GM19467 (cell line): ENCODE results near the gene B4GALNT4.
"Not testable (repeated sequence)": the region's sequence is repeated elsewhere in the genome, so short reads cannot be mapped to it uniquely, and the experiment has no call there.

Experiments used
- ATAC-seq: cut with Tn5 transposase; IDR thresholded peaks from one replicate; pipeline ENCODE4 v1.9.1; 2021; ENCODE audit warnings: mild to moderate bottlenecking, moderate library complexity; ENCODE audit not compliant: unreplicated experiment

B4GALNT4 gene

GRCh38 chr11:418343-419247 lies 49.3 kb downstream of the B4GALNT4 start:
- ATAC-seq, result no peak

- no peak for ATAC-seq
Observed at GRCh38 chr11:419248-420005, 50.1 kb downstream of the B4GALNT4 start.

DNA sequence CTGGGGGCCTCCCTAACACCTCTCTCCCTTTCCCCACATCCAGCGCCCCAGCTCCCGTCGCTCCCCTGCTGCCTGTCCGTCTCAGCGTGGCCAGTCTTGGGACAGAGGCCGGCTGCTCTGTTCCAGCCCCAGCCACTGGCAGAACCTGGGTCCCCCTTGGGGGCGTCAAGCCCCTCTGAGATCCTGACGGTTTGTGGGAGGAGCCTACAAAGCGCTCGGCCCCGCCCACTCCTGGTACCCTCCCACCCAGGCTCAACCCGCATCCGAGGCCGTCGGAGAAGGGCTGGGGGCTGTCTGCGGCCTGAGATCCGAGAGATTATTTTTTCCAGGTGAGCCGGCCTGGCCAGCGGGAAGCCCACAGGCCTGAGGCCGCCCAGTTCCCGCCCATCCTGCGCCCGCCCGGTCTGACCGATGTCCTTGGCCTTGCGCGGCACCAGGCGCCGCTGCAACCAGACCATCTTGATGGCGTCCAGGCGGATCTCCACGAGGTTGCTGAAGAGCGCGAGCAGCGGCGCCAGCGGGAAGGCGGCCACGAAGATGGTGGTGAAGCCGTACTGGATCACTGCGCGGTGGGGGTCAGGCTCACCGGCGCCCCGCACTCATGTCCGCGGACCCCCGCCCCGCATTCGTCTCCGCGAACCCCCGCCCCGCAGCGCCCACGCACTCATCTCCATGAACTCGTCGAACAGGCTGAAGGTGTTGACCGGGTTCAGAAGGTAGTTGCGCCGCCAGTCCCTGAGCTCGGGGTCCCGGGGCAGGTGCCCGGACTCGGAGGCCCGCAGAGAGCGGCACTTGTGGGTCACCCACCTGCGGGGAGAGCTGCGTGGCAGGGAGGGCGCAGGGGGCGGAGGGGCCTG lies 51.0 kb downstream of the B4GALNT4 start:
- ATAC-seq, result no peak

DNA sequence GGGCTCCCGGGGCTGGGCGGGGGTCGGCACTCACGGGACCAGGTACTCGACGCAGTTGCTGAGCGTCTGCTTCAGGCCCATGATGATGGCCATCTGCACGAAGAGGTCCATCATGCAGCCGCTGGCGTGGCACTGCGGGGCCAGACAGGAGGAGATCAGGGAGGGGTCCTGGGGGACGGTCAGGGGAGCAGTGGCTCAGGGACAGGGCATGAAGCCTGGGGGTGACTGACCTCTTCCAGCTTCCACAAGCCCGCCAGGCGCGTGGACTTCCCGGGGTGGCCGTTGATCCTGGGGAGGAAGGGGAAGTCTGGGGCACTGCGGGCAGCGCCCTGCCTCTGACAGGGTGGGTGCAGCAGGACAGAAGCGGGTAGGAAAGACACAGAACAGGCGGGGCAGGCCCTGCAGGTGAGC lies 51.6 kb downstream of the B4GALNT4 start:
- no peak for ATAC-seq

- ATAC-seq, result no peak
Observed at GRCh38 chr11:422249-422656, 53.0 kb downstream of the B4GALNT4 start.

DNA sequence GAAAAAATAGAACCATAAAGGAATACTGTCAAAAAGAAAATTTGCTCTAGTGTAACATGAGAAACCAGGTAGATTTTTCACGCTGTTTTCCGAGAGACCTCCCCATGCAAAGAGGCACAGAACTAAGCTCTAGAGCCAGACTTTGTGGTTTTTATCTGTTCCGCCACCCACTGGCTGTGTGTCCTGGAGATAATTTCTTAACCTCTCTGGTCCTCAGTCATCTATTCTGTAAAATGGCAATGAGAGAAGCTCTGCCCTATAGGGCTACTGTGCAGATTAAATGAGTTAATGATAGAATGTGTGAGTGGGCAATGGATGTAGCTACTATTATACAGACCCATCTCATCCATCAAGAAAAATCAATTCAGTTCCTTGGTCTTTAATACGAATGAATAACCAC lies 54.9 kb downstream of the B4GALNT4 start:
- no peak for ATAC-seq

GRCh38 chr11:424766-425165 lies 55.5 kb downstream of the B4GALNT4 start:
- not testable (repeated sequence) for ATAC-seq

DNA sequence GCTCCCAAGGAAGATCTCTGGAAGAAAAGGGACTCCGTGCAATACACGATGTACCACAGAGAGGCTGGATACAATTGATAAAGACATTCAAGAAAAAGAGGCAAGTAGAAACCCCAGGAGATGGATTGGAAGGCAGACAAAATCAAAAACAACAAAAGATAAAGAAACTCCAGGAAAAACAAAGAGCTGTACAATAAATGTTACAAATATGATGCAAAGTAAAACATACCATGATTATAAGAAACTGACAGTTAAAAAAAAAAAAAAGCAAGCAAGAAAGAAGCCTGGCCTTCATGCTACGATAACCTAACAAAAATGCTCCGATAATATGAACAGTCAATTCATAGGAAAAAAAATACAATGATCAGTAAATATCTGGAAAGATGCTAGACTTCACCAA lies 56.0 kb downstream of the B4GALNT4 start:
- no peak for ATAC-seq

GRCh38 chr11:426851-427250 lies 57.6 kb downstream of the B4GALNT4 start:
- no peak for ATAC-seq

GRCh38 chr11:428295-428694 lies 59.0 kb downstream of the B4GALNT4 start:
- no peak for ATAC-seq

GRCh38 chr11:429391-429790 lies 60.1 kb downstream of the B4GALNT4 start:
- ATAC-seq, result no peak

DNA sequence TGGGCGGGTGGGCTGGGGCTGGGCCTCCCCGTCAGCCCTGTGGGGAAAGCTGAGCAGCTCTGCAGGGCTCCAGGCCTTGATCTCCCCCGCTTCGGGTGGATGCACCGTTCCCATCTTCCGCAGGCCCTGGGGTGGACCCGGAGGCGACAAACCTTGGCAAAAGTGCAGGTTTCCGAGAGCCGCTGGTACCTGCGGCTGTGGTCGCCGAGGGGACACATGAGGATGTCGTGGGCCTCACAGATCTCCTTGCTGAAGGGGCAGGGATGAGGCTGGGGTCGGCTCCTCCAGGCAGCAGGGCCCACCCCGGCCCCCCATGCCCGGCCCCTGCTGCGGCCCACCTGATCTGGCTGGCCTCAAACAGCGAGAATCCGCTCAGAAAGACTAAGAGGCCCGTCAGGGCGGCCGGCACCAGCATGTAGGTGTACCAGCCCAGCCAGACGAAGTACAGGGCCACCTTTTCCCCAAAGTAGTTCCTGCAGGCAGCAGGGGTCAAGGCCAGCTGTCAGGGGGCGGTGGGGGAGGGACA lies 60.7 kb downstream of the B4GALNT4 start:
- no peak for ATAC-seq
